ENCODE results near the gene CLTCL1. TPM values are rescaled to one million over a fixed set of nuclear protein-coding genes. Genes with fewer than 3 reads are reported as not detected.

The CLTCL1 gene
- total and polyA plus RNA-seq, 9 of the 15 experiments (the other 6 are each of a cell fraction or from before 2014, with no cell fraction given): 1.1 to 11.7 (median 5.0) TPM

DNA sequence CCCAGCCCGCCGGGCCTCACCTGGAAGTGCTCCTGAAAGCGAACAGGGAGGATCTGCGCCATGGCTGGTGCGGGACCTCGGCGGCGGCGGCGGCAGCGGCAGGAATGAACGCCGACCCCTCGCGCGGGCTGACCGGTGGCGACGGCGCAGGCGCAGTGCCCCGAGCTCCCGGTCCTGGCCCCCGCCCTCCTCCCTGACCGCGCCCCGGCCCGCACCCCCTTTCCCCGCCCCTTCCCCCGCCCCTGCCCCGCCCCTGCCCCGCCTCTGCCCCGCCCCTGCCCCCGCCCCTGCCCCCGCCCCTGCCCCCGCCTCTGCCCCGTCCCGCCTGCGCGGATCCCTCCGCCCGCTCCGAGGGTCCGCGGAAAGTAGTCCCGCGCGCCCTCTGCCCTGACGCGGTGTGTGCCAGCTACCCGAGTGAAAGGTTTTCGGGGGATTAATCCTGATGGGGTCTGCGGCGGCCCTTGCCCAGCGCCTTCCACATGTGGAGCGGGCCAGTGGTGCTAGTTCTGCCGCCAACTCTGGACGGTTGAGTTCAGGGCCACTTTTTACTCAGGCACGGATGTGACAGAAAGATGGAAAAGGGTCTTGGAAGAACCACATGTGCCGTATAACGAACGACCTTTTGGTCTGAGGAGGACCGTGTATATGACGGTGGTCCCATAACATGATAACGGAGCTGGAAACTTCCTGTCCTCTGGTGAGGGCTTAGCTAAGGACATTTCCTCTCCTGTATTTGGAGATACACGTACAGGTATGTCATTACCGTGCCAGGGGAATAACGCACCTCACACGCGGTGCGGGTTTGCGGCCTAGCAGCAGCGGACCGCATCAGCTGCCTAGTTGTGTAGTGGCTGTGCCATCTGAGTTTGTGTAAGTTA, at the start of gene CLTCL1 (continued):
- TF ChIP-seq, protein P1, sequence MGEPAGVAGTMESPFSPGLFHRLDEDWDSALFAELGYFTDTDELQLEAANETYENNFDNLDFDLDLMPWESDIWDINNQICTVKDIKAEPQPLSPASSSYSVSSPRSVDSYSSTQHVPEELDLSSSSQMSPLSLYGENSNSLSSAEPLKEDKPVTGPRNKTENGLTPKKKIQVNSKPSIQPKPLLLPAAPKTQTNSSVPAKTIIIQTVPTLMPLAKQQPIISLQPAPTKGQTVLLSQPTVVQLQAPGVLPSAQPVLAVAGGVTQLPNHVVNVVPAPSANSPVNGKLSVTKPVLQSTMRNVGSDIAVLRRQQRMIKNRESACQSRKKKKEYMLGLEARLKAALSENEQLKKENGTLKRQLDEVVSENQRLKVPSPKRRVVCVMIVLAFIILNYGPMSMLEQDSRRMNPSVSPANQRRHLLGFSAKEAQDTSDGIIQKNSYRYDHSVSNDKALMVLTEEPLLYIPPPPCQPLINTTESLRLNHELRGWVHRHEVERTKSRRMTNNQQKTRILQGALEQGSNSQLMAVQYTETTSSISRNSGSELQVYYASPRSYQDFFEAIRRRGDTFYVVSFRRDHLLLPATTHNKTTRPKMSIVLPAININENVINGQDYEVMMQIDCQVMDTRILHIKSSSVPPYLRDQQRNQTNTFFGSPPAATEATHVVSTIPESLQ (CRISPR knock-in tag; IDR thresholded peaks at IDR 0.05): no peak
- peak; percentile 28; the same call in 1 of the 2 replicates for TF ChIP-seq JUN (IDR thresholded peaks at IDR 0.05; ENCODE audit: borderline replicate concordance, low read depth, low read length)
- no peak for TF ChIP-seq JUN (CRISPR knock-in tag; IDR thresholded peaks at IDR 0.05; ENCODE audit: borderline replicate concordance)
- no peak for TF ChIP-seq ZNF311 (CRISPR knock-in tag; IDR thresholded peaks at IDR 0.05)
- no peak; the same call in 1 of the 2 replicates for TF ChIP-seq ZNF707 (CRISPR knock-in tag; conservative IDR thresholded peaks at IDR 0.05)
- TF ChIP-seq, protein P2, sequence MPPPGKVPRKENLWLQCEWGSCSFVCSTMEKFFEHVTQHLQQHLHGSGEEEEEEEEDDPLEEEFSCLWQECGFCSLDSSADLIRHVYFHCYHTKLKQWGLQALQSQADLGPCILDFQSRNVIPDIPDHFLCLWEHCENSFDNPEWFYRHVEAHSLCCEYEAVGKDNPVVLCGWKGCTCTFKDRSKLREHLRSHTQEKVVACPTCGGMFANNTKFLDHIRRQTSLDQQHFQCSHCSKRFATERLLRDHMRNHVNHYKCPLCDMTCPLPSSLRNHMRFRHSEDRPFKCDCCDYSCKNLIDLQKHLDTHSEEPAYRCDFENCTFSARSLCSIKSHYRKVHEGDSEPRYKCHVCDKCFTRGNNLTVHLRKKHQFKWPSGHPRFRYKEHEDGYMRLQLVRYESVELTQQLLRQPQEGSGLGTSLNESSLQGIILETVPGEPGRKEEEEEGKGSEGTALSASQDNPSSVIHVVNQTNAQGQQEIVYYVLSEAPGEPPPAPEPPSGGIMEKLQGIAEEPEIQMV (tag; conservative IDR thresholded peaks at IDR 0.05; ENCODE audit: low read depth): peak; percentile 69
- TF ChIP-seq, protein P3, sequence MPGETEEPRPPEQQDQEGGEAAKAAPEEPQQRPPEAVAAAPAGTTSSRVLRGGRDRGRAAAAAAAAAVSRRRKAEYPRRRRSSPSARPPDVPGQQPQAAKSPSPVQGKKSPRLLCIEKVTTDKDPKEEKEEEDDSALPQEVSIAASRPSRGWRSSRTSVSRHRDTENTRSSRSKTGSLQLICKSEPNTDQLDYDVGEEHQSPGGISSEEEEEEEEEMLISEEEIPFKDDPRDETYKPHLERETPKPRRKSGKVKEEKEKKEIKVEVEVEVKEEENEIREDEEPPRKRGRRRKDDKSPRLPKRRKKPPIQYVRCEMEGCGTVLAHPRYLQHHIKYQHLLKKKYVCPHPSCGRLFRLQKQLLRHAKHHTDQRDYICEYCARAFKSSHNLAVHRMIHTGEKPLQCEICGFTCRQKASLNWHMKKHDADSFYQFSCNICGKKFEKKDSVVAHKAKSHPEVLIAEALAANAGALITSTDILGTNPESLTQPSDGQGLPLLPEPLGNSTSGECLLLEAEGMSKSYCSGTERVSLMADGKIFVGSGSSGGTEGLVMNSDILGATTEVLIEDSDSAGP (CRISPR knock-in tag; IDR thresholded peaks at IDR 0.05): peak; percentile 75; the same call in 1 of the 2 replicates
- peak; percentile 86 for TF ChIP-seq KLF13 (tag; IDR thresholded peaks at IDR 0.05; ENCODE audit: borderline replicate concordance, low read depth)
- TF ChIP-seq, protein P4, sequence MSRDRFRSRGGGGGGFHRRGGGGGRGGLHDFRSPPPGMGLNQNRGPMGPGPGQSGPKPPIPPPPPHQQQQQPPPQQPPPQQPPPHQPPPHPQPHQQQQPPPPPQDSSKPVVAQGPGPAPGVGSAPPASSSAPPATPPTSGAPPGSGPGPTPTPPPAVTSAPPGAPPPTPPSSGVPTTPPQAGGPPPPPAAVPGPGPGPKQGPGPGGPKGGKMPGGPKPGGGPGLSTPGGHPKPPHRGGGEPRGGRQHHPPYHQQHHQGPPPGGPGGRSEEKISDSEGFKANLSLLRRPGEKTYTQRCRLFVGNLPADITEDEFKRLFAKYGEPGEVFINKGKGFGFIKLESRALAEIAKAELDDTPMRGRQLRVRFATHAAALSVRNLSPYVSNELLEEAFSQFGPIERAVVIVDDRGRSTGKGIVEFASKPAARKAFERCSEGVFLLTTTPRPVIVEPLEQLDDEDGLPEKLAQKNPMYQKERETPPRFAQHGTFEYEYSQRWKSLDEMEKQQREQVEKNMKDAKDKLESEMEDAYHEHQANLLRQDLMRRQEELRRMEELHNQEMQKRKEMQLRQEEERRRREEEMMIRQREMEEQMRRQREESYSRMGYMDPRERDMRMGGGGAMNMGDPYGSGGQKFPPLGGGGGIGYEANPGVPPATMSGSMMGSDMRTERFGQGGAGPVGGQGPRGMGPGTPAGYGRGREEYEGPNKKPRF (IDR thresholded peaks at IDR 0.05; ENCODE audit: low read depth, low read length): no peak
- TF ChIP-seq ZC3H4 (CRISPR knock-in tag; IDR thresholded peaks at IDR 0.05; ENCODE audit: borderline replicate concordance): no peak
- 0 out of 2 replicates have a peak, but pooled peaks have one; percentile 11 for TF ChIP-seq ZNF384 (IDR thresholded peaks at IDR 0.05; ENCODE audit: low read depth, low read length)
- peak; percentile 96 for TF ChIP-seq XRCC5 (IDR thresholded peaks at IDR 0.05; ENCODE audit: low read depth, low read length)
- peak; percentile 55 for TF ChIP-seq CCNT2 (IDR thresholded peaks at IDR 0.05; ENCODE audit: borderline replicate concordance, extremely low read depth, insufficient read length, low read depth, low read length)
- peak; percentile 65; the same call in 1 of the 2 replicates for TF ChIP-seq ZNF668 (CRISPR knock-in tag; IDR thresholded peaks at IDR 0.05)
- TF ChIP-seq, protein P5, sequence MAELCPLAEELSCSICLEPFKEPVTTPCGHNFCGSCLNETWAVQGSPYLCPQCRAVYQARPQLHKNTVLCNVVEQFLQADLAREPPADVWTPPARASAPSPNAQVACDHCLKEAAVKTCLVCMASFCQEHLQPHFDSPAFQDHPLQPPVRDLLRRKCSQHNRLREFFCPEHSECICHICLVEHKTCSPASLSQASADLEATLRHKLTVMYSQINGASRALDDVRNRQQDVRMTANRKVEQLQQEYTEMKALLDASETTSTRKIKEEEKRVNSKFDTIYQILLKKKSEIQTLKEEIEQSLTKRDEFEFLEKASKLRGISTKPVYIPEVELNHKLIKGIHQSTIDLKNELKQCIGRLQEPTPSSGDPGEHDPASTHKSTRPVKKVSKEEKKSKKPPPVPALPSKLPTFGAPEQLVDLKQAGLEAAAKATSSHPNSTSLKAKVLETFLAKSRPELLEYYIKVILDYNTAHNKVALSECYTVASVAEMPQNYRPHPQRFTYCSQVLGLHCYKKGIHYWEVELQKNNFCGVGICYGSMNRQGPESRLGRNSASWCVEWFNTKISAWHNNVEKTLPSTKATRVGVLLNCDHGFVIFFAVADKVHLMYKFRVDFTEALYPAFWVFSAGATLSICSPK (IDR thresholded peaks at IDR 0.05; ENCODE audit: borderline replicate concordance): no peak; the same call in 1 of the 2 replicates
